Activated CD4-positive, alpha-beta T cell treated with anti-CD3 and anti-CD28 coated beads, Interleukin-2, amount 50 U/mL, for 24 hours (primary cell): ENCODE data around the gene TSTD2.

Source experiments
- DNase-seq, 2 donors: peaks; one replicate each; pipeline ENCODE4 v3.0.0-alpha.2; 2020; ENCODE audit warnings: low read depth in 1 of 2, low spot score in 1 of 2

Gene TSTD2

GRCh38 chr9:97564291-97565175 lies 68.6 kb downstream of the TSTD2 start:
- DNase-seq: no peak

- DNase-seq: no peak
Observed at GRCh38 chr9:97563458-97564135, 69.6 kb downstream of the TSTD2 start.

GRCh38 chr9:97562542-97562941 lies 70.6 kb downstream of the TSTD2 start:
- DNase-seq: no peak

GRCh38 chr9:97561501-97561900 lies 71.7 kb downstream of the TSTD2 start:
- DNase-seq: no peak

GRCh38 chr9:97560851-97561250 lies 72.3 kb downstream of the TSTD2 start:
- no peak for DNase-seq

GRCh38 chr9:97560154-97560553 lies 73.0 kb downstream of the TSTD2 start:
- DNase-seq: no peak

- DNase-seq: no peak
Observed at GRCh38 chr9:97559111-97559514, 74.1 kb downstream of the TSTD2 start.

GRCh38 chr9:97558701-97559101 lies 74.5 kb downstream of the TSTD2 start:
- DNase-seq: no peak

- no peak for DNase-seq
Observed at GRCh38 chr9:97557606-97558095, 75.5 kb downstream of the TSTD2 start.

GRCh38 chr9:97556721-97557605 lies 76.2 kb downstream of the TSTD2 start:
- DNase-seq: no peak

GRCh38 chr9:97556036-97556720 lies 77.0 kb downstream of the TSTD2 start:
- DNase-seq: no peak

- DNase-seq: no peak
Observed at GRCh38 chr9:97555164-97555563, 78.0 kb downstream of the TSTD2 start.

GRCh38 chr9:97554566-97555075 lies 78.5 kb downstream of the TSTD2 start:
- DNase-seq: no peak

GRCh38 chr9:97553841-97554240 lies 79.3 kb downstream of the TSTD2 start:
- no peak for DNase-seq

GRCh38 chr9:97553141-97553540 lies 80.0 kb downstream of the TSTD2 start:
- no peak for DNase-seq

- no peak for DNase-seq
Observed at GRCh38 chr9:97551308-97551707, 81.9 kb downstream of the TSTD2 start.

- DNase-seq: no peak
Observed at GRCh38 chr9:97550386-97550785, 82.8 kb downstream of the TSTD2 start.
